HL-60 (cell line): Measurements from ENCODE around the gene INHBE.

ENCODE experiments used
- GABPA ChIP-seq: IDR thresholded peaks from 2 replicates; pipeline ENCODE4 v1.6.1; 2012; ENCODE audit warnings: low read depth
- POLR2AphosphoS5 ChIP-seq: IDR thresholded peaks from 2 replicates; pipeline ENCODE4 v1.6.1; 2012; ENCODE audit warnings: low read depth
- TF ChIP-seq, protein P1 (sequence below): IDR thresholded peaks from one replicate; pipeline ENCODE4 v1.5.1; 2011; ENCODE audit warnings: low read length, control low read depth, inconsistent platforms; ENCODE audit not compliant: insufficient read depth
- TF ChIP-seq, protein P2 (sequence below): IDR thresholded peaks from 2 replicates; pipeline ENCODE4 v1.6.1; 2012; ENCODE audit warnings: low read depth; ENCODE audit not compliant: insufficient replicate concordance

DNA sequence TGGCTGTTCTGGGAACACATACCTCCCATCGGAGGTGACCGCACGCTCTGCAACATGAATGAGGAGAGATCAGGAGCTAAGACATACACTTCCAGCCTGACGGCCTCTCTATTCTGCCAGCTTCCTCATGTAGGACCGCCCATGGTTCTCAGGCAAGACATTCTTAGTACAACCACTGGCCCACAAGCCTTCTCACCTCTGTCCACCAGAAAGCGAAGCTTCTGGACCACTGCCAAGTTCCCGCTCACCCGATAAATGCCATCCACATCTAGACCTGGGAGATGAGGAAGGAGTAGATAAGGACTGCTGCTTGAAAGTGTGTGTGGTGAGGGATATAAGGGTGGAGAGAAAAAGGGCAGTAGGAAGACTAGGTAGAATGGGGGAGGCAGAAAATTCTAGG, 19.3 kb downstream of the INHBE start:
- TF ChIP-seq, protein P1, sequence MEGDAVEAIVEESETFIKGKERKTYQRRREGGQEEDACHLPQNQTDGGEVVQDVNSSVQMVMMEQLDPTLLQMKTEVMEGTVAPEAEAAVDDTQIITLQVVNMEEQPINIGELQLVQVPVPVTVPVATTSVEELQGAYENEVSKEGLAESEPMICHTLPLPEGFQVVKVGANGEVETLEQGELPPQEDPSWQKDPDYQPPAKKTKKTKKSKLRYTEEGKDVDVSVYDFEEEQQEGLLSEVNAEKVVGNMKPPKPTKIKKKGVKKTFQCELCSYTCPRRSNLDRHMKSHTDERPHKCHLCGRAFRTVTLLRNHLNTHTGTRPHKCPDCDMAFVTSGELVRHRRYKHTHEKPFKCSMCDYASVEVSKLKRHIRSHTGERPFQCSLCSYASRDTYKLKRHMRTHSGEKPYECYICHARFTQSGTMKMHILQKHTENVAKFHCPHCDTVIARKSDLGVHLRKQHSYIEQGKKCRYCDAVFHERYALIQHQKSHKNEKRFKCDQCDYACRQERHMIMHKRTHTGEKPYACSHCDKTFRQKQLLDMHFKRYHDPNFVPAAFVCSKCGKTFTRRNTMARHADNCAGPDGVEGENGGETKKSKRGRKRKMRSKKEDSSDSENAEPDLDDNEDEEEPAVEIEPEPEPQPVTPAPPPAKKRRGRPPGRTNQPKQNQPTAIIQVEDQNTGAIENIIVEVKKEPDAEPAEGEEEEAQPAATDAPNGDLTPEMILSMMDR: no peak
- TF ChIP-seq, protein P2, sequence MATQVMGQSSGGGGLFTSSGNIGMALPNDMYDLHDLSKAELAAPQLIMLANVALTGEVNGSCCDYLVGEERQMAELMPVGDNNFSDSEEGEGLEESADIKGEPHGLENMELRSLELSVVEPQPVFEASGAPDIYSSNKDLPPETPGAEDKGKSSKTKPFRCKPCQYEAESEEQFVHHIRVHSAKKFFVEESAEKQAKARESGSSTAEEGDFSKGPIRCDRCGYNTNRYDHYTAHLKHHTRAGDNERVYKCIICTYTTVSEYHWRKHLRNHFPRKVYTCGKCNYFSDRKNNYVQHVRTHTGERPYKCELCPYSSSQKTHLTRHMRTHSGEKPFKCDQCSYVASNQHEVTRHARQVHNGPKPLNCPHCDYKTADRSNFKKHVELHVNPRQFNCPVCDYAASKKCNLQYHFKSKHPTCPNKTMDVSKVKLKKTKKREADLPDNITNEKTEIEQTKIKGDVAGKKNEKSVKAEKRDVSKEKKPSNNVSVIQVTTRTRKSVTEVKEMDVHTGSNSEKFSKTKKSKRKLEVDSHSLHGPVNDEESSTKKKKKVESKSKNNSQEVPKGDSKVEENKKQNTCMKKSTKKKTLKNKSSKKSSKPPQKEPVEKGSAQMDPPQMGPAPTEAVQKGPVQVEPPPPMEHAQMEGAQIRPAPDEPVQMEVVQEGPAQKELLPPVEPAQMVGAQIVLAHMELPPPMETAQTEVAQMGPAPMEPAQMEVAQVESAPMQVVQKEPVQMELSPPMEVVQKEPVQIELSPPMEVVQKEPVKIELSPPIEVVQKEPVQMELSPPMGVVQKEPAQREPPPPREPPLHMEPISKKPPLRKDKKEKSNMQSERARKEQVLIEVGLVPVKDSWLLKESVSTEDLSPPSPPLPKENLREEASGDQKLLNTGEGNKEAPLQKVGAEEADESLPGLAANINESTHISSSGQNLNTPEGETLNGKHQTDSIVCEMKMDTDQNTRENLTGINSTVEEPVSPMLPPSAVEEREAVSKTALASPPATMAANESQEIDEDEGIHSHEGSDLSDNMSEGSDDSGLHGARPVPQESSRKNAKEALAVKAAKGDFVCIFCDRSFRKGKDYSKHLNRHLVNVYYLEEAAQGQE: no peak
- no peak for TF ChIP-seq POLR2AphosphoS5
- no peak for TF ChIP-seq GABPA
